WI38 (cell line): ENCODE measurements around the gene AHSG.

Experiments used
- H3K4me3 ChIP-seq: 2 replicates; pipeline ENCODE4 v1.5.1; 2011; ENCODE audit warnings: low read depth, mild to moderate bottlenecking, control low read depth, low read length
- CTCF ChIP-seq: IDR thresholded peaks from 2 replicates; pipeline ENCODE4 v1.5.1; 2012; ENCODE audit warnings: low read depth, mild to moderate bottlenecking, control low read depth, low read length

The AHSG gene

GRCh38 chr3:186603159-186603558, 9.7 kb upstream of the AHSG start:
- no peak for TF ChIP-seq CTCF

GRCh38 chr3:186605078-186605477, 7.8 kb upstream of the AHSG start:
- TF ChIP-seq CTCF: no peak
- no peak overlapping the region for H3K4me3 ChIP-seq

More at GRCh38 chr3:186603159-186603558, 9.7 kb upstream of the AHSG start:
- H3K4me3 ChIP-seq: no peak overlapping the region

GRCh38 chr3:186605561-186606545, 7.0 kb upstream of the AHSG start:
- no peak for TF ChIP-seq CTCF
- no peak overlapping the region for H3K4me3 ChIP-seq

GRCh38 chr3:186608624-186609215, 4.1 kb upstream of the AHSG start:
- H3K4me3 ChIP-seq: no peak overlapping the region
- no peak for TF ChIP-seq CTCF

GRCh38 chr3:186609247-186609868, 3.5 kb upstream of the AHSG start:
- no peak for TF ChIP-seq CTCF
- H3K4me3 ChIP-seq: no peak overlapping the region

DNA sequence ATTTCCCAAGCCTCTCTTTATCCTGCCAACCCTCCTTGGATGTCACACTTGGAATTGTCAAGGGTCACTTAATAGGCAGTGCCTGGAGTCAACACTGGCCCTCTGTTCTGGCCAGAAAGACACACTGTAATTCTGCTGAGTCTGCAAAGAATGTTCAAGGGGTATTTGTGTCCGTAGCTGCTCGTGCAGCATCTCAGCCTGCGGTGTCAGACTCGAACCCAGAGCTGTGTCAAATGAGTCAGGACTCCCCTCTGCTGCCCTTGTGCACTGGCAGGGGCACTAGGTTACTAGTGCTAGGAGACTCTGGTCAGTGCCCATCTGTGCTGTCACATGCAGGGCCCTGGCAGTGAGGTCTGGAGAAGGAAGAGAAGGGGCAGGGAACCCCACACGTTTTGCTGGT, 795 bp upstream of the AHSG start:
- no peak overlapping the region for H3K4me3 ChIP-seq
- no peak for TF ChIP-seq CTCF
